Measurements from ENCODE around the gene CDC16.

DNA sequence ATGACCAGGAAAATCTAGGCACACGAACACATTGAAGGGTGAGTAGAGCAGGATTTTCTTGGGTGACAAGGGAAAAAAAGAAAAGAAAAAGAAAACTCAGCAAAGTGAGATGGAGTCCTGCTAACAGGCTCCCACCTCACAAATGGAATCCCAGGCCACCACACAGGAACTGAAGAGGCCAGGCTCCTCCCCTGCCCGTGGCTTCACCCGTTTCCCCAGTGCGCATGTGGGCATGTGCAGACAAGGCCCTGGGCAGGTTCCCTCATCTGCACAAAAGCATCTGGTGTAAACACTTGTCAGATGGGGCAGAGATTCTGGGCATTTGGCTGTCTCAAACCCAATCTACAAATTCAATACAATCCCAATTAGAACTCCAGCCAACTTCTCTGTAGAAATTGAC, 31.2 kb upstream of the CDC16 start:
- no peak for TF ChIP-seq CTCF (conservative IDR thresholded peaks at IDR 0.05)
- TF ChIP-seq ZFX (IDR thresholded peaks at IDR 0.05): no peak
